IMR-90 (cell line): ENCODE measurements around the gene DENND1A.

Experiments used
- BHLHE40 ChIP-seq: fragments of 150-350 bp; IDR thresholded peaks from 2 replicates; pipeline ENCODE4 v1.6.1; 2016; ENCODE audit warnings: mild to moderate bottlenecking, low read depth, low read length
- CEBPB ChIP-seq: IDR thresholded peaks from 2 replicates; pipeline ENCODE4 v1.6.1; 2012; ENCODE audit warnings: low read depth, low read length, improper control_type of control experiment
- CHD1 ChIP-seq: IDR thresholded peaks from 2 replicates; pipeline ENCODE4 v1.6.1; 2012; ENCODE audit warnings: low read depth, low read length, improper control_type of control experiment
- ELK1 ChIP-seq: fragments of 150-350 bp; IDR thresholded peaks from 2 replicates; pipeline ENCODE4 v1.6.1; 2016; ENCODE audit warnings: low read depth, mild to moderate bottlenecking, low read length, moderate library complexity, borderline replicate concordance
- FOS ChIP-seq: fragments of 150-350 bp; IDR thresholded peaks from 2 replicates; pipeline ENCODE4 v1.6.1; 2016; ENCODE audit warnings: low read depth, low read length
- MAFK ChIP-seq: IDR thresholded peaks from 2 replicates; pipeline ENCODE4 v1.6.1; 2012; ENCODE audit warnings: low read depth, low read length, improper control_type of control experiment
- MAZ ChIP-seq: IDR thresholded peaks from 2 replicates; pipeline ENCODE4 v1.6.1; 2012; ENCODE audit warnings: low read depth, mild to moderate bottlenecking, low read length, improper control_type of control experiment, moderate library complexity, borderline replicate concordance
- MXI1 ChIP-seq: IDR thresholded peaks from 2 replicates; pipeline ENCODE4 v1.6.1; 2012; ENCODE audit warnings: low read depth, mild to moderate bottlenecking, low read length, moderate library complexity, borderline replicate concordance
- POLR2A ChIP-seq: IDR thresholded peaks from 2 replicates; pipeline ENCODE4 v1.6.1; 2012; ENCODE audit warnings: mild to moderate bottlenecking, low read depth, low read length
- RAD21 ChIP-seq: IDR thresholded peaks from 2 replicates; pipeline ENCODE4 v1.6.1; 2012; ENCODE audit warnings: low read length, improper control_type of control experiment
- RCOR1 ChIP-seq: IDR thresholded peaks from 2 replicates; pipeline ENCODE4 v1.6.1; 2012; ENCODE audit warnings: mild to moderate bottlenecking, low read length, improper control_type of control experiment; ENCODE audit not compliant: insufficient replicate concordance
- RFX5 ChIP-seq: IDR thresholded peaks from 2 replicates; pipeline ENCODE4 v1.8.0; 2012; ENCODE audit warnings: low read depth, mild to moderate bottlenecking, low read length, moderate library complexity
- SMC3 ChIP-seq: fragments of 150-350 bp; IDR thresholded peaks from 2 replicates; pipeline ENCODE4 v1.6.1; 2016; ENCODE audit warnings: low read depth, mild to moderate bottlenecking, antibody characterized with exemption, low read length, moderate library complexity
- TF ChIP-seq, protein P1 (sequence below): conservative IDR thresholded peaks from 2 replicates; pipeline ENCODE4 v1.5.1; 2012; ENCODE audit warnings: mild to moderate bottlenecking, low read depth, low read length, improper control_type of control experiment

DNA sequence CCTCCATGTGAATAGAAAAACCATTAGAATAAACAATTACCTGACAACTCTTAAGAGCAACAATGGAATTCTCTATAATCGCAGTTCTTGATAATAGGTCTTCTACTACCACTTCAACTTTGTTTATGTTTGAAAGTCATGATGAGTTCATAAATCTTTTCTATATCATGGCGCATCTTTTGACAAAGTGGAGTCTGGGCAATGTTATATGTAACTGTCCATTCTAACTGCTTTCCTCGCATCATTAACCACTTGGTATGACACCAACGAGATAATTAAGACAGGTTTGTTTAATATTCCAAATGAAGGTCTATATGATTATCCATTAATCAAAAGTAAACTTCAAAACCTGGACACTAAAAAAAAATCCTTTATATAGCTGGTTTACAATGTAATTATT lies 272.0 kb downstream of the DENND1A start:
- TF ChIP-seq, protein P1, sequence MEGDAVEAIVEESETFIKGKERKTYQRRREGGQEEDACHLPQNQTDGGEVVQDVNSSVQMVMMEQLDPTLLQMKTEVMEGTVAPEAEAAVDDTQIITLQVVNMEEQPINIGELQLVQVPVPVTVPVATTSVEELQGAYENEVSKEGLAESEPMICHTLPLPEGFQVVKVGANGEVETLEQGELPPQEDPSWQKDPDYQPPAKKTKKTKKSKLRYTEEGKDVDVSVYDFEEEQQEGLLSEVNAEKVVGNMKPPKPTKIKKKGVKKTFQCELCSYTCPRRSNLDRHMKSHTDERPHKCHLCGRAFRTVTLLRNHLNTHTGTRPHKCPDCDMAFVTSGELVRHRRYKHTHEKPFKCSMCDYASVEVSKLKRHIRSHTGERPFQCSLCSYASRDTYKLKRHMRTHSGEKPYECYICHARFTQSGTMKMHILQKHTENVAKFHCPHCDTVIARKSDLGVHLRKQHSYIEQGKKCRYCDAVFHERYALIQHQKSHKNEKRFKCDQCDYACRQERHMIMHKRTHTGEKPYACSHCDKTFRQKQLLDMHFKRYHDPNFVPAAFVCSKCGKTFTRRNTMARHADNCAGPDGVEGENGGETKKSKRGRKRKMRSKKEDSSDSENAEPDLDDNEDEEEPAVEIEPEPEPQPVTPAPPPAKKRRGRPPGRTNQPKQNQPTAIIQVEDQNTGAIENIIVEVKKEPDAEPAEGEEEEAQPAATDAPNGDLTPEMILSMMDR, result no peak
- no peak for TF ChIP-seq MXI1
- no peak for TF ChIP-seq SMC3
- no peak for TF ChIP-seq POLR2A
- TF ChIP-seq MAFK, result no peak
- no peak for TF ChIP-seq RCOR1
- TF ChIP-seq RAD21, result no peak
- TF ChIP-seq CHD1, result no peak
- no peak for TF ChIP-seq MAZ
- TF ChIP-seq RFX5, result no peak
- no peak for TF ChIP-seq BHLHE40
- no peak for TF ChIP-seq CEBPB
- TF ChIP-seq FOS, result no peak
- no peak for TF ChIP-seq ELK1
